ENCODE data around the gene CPN1.

CPN1 gene

DNA sequence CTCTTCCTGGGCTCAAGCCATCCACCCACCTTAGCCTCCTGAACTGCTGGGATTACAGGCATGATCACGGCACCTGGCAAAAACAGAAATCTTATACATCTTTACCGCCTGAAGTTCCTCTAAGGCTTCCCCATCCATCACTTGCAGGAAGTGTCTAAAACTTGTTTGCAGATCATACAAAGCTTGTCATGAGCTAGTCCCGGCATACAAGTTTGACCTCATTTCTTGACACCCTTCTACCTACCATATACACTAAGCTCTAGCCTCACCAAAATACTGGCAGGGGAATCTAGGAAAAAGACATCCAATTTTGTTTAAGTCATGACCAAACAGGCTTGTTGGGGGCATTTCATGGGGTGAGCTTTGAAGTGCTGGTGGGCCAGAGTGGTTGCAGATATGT is 86.4 kb downstream of the CPN1 start:
- no peak for DNase-seq

- no peak for DNase-seq
These were observed 86.9 kb downstream of the CPN1 start for GRCh38 chr10:99994801-99995200.

GRCh38 chr10:99993701-99994689 is 87.7 kb downstream of the CPN1 start:
- peak; percentile 90 to 96 (median 94) for DNase-seq

Measured in suppressor macrophage treated with lipopolysaccharide for 1 hour (primary cell).